A673 (cell line): ENCODE measurements around the gene SCGB3A1. TPM values are rescaled to one million over a fixed set of nuclear protein-coding genes. Genes with fewer than 3 reads are reported as not detected.

ENCODE experiments used
- BruUV-seq: library from RNA; stranded (reverse); fragments of 400-500 nt; replicated peaks from 2 replicates; lab custom pipeline; 2021; lab: Mats Ljungman, UMichigan
- CTCF ChIA-PET: fragments of 300-600 bp; sonication (Branson Sonifier 250); formaldehyde crosslinking; loops from one replicate; lab custom pipeline; 2022; ENCODE audit warnings: antibody characterized with exemption; lab: Charles Lee
- POLR2A ChIA-PET: fragments of 300-600 bp; sonication (Branson Sonifier 250); formaldehyde crosslinking; loops from one replicate; lab custom pipeline; 2022; ENCODE audit warnings: antibody characterized with exemption; ENCODE audit not compliant: low non-redundant PET; lab: Charles Lee
- DNase-seq: peaks from one replicate; pipeline ENCODE4 v3.0.0-alpha.2; 2015; ENCODE audit warnings: low spot score
- H3K27ac ChIP-seq: fragments of 200-600 bp; sonication (generic); 2 replicates; pipeline ENCODE4 v1.5.1; 2016; ENCODE audit warnings: mixed run types, low read depth, mild to moderate bottlenecking, mixed read lengths, antibody characterized with exemption, low read length; ENCODE audit not compliant: poor library complexity, severe bottlenecking
- H3K27me3 ChIP-seq: fragments of 200-600 bp; sonication (generic); replicated peaks from 2 replicates; pipeline ENCODE4 v1.6.1; 2017; ENCODE audit warnings: mixed run types, low read depth, mild to moderate bottlenecking, mixed read lengths, antibody characterized with exemption, low read length; ENCODE audit not compliant: insufficient read depth, poor library complexity
- H3K36me3 ChIP-seq: fragments of 200-600 bp; sonication (generic); 2 replicates; pipeline ENCODE4 v1.6.1; 2016; ENCODE audit warnings: mixed run types, mild to moderate bottlenecking, mixed read lengths, antibody characterized with exemption, low read length; ENCODE audit not compliant: insufficient read depth, poor library complexity, severe bottlenecking
- H3K4me1 ChIP-seq: fragments of 200-600 bp; sonication (generic); 2 replicates; pipeline ENCODE4 v1.6.1; 2017; ENCODE audit warnings: mixed run types, mild to moderate bottlenecking, mixed read lengths, antibody characterized with exemption, low read length; ENCODE audit not compliant: insufficient read depth, poor library complexity, severe bottlenecking
- H3K4me3 ChIP-seq: fragments of 200-600 bp; sonication (generic); 2 replicates; pipeline ENCODE4 v1.5.1; 2016; ENCODE audit warnings: low read depth, mixed run types, mild to moderate bottlenecking, mixed read lengths, low read length; ENCODE audit not compliant: poor library complexity, severe bottlenecking
- H3K9me3 ChIP-seq: fragments of 200-600 bp; sonication (generic); 2 replicates; pipeline ENCODE4 v1.6.1; 2016; ENCODE audit warnings: mixed run types, low read depth, mild to moderate bottlenecking, mixed read lengths, antibody characterized with exemption, low read length; ENCODE audit not compliant: poor library complexity, severe bottlenecking
- EZH2 ChIP-seq: fragments of 200-600 bp; sonication (generic); IDR thresholded peaks from 2 replicates; pipeline ENCODE4 v1.6.1; 2017; ENCODE audit warnings: borderline replicate concordance, low read depth, mild to moderate bottlenecking, mixed read lengths, antibody characterized with exemption, low read length; ENCODE audit not compliant: poor library complexity, severe bottlenecking
- intact Hi-C: fragments of 100-400 bp; cut with micrococcal nuclease; formaldehyde crosslinking; loops from one replicate; pipeline ENCODE4 v1.10.0; 2022; ENCODE audit not compliant: unreplicated experiment
- total RNA-seq: library from RNA; stranded (reverse); gene quantifications from 2 replicates; pipeline ENCODE4 v1.2.3, GENCODE V29; 2021
- TF ChIP-seq, protein P1 (sequence below): fragments of 300-800, 200-600 bp; sonication (generic); conservative IDR thresholded peaks from 2 replicates; pipeline ENCODE4 v1.5.1; 2017; ENCODE audit warnings: low read depth, mild to moderate bottlenecking, antibody characterized with exemption, low read length, moderate library complexity, mixed read lengths

SCGB3A1 gene
- total RNA-seq, 1 experiment from 2014 or later = not detected

DNA sequence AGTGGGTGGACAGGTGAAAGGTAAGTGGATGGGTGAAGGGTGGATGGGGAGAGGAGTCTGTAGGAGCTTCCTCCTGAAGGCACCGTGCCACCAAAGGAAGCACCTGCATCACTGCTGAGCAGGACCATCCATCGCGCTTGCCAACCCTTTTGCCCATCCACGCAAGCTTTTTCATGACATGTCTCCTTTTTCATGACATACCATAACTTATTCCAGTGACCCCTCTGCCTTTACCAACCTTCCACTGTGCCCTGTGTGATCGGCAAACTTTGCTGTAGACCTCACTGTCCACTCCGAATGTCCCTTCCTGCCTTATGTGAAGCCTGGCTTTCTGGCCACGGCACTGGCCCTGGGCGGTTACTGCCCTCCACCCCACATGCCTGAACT, 44.7 kb upstream of the SCGB3A1 start:
- H3K27ac ChIP-seq = no peak overlapping the region
- intact Hi-C loops = no loop called here
- H3K4me3 ChIP-seq = no peak overlapping the region
- TF ChIP-seq EZH2 = no peak
- ChIA-PET CTCF (no interaction called here), POLR2A (no interaction called here)
- no TSS peak for BruUV-seq
- H3K36me3 ChIP-seq = no peaks in the 10 kb centered on the region
- no peaks in the 10 kb centered on the region for H3K9me3 ChIP-seq
- DNase-seq = no peak
- no peaks in the 10 kb centered on the region for H3K27me3 ChIP-seq
- no peaks in the 10 kb centered on the region for H3K4me1 ChIP-seq

DNA sequence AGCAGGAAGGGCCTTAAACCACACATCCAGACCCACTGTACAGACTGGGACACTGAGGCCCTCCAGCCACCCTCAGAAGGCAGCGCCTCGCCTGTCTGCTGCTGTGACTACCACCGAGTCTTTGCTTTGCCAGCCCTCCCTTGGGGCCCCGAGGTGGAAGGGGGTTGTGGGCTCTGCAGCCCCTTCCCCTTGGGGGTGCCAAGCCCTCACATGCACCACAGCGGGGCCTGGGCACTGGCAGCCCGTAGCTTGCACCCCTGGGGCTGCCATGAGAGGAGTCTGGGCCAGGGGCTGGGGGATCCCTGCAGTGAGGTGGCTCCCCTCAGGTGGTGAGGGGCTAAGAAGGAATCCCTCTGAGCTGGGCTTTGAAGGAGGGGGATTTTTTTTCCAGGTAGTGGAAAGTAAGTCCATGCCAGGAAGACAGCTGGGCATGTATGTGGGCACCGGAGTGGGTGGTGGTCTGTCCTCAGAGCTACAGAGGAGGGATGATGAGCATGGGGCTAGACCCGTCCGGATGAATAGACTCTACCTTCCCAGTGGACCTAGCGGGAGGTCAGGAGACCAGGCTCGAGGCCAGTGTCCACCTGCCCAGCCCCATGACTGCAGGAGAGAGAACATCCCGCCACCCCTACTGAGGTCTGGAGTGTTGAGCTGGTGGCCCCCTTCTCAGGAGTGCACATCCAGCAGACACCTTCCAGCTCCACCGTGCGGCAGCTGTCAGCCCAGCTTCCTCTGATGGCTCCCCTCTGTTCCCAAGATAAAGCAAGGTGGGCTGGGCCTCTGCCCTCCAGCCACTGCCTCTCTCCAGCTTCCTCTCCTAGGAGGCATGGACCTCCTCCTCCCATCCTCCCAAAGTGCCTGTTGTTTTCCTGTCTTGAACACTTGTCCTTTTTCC, 42.2 kb upstream of the SCGB3A1 start:
- Histone ChIP-seq H3K4me3 (no peak overlapping the region), H3K9me3 (no peaks in the 10 kb centered on the region), H3K4me1 (no peaks in the 10 kb centered on the region), H3K27ac (no peak overlapping the region), H3K36me3 (no peaks in the 10 kb centered on the region), H3K27me3 (no peaks in the 10 kb centered on the region)
- ChIA-PET POLR2A (no interaction called here), CTCF (interaction anchor here (0.9 kb wide), 1 partner anchor 27 kb away, joined by 8 read pairs; no protein-coding TSS in a partner anchor)
- intact Hi-C loops = no loop called here
- no TSS peak for BruUV-seq
- DNase-seq = no peak
- TF ChIP-seq, protein P1, sequence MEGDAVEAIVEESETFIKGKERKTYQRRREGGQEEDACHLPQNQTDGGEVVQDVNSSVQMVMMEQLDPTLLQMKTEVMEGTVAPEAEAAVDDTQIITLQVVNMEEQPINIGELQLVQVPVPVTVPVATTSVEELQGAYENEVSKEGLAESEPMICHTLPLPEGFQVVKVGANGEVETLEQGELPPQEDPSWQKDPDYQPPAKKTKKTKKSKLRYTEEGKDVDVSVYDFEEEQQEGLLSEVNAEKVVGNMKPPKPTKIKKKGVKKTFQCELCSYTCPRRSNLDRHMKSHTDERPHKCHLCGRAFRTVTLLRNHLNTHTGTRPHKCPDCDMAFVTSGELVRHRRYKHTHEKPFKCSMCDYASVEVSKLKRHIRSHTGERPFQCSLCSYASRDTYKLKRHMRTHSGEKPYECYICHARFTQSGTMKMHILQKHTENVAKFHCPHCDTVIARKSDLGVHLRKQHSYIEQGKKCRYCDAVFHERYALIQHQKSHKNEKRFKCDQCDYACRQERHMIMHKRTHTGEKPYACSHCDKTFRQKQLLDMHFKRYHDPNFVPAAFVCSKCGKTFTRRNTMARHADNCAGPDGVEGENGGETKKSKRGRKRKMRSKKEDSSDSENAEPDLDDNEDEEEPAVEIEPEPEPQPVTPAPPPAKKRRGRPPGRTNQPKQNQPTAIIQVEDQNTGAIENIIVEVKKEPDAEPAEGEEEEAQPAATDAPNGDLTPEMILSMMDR = no peak
- no peak for TF ChIP-seq EZH2

DNA sequence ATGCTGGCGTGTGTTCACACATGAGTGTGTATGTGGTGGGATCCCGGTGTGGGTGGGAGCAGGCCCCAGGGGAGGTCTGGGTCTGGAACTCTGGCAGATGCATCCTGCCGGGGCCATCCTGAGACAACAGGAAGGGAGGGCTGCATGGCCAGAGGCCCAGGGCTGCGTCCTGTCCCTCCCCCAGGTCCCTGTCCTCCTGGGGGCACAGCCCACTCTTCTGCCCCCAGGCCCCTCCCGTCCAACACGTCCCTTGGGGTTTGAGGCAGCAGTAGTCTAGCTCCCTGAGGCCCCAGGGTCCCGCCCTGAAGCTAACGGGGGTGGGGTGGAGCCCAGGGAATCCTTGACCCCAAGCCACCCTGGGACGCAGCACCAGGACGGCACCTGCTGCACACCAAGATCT, 41.5 kb upstream of the SCGB3A1 start:
- Histone ChIP-seq H3K4me3 (no peak overlapping the region), H3K9me3 (no peaks in the 10 kb centered on the region), H3K27me3 (no peaks in the 10 kb centered on the region), H3K36me3 (no peaks in the 10 kb centered on the region), H3K27ac (no peak overlapping the region), H3K4me1 (no peaks in the 10 kb centered on the region)
- DNase-seq = no peak
- intact Hi-C loops = no loop called here
- no TSS peak for BruUV-seq
- ChIA-PET CTCF (no interaction called here), POLR2A (no interaction called here)
- TF ChIP-seq, protein P1 = no peak
- TF ChIP-seq EZH2 = no peak
